Measurements from ENCODE around the gene SPIN1.
"Not testable (repeated sequence)": the region's sequence is repeated elsewhere in the genome, so short reads cannot be mapped to it uniquely, and the experiment has no call there.

SPIN1 gene

DNA sequence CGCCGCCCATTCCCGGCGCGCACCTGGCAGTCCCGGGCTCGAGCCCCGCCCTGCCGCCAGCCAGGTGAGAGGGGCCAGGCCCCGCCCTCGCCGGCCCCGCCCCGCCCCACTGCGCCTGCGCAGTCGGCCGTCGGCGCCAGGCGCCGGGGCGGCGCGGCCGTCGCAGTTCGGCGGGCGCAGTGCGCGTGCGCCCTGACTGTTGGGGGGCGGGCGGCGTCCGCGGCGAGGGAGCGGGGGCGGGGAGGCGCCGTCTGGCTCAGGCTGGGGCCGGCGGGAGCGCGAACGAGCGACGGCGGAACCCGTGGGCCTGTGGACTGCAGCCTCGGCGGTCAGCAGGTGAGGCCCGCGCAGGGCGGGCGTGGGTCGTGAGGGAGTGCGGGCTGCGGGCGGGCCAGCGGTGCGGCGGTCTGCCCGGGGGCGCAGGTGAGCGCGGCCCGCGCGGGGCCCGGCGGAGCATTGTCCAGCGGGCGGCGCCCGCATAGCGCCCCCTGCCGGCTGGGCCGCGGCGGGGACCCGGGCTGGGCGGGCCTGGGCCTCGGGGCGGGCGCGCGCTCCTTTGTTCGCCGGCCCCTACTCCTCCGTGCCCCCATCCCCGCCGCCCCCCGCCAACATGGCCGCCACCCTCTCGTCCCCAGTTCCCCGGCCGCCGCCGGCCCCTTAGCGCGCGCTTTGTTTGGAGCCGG lies at the start of gene SPIN1:
Gene SPIN1 (plus strand): TSS at position 242 of the 683 bp plus-strand sequence. CDS start 38,096 bp downstream, outside the sequence.
- DNase-seq, result peak; percentile 87

DNA sequence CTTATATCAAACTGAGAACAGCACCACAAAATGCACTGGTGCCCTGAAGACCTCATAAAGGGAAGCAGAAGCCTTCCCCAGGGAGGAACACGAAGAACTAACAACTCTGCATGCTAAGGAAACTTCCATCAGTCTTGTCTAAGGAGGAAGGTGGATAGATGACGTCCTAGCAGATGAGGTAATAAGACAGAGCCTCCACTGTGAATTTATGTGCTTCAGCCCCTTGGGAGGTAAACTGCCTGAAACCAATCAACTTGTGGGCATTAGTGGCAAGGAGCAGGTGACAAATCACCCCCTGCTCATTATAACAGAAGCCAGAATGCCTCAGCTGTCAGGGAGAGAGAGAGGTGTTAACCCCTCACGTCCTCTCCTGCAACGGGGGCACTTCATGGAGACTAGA lies 48.9 kb upstream of the SPIN1 start:
- DNase-seq, result no peak

DNA sequence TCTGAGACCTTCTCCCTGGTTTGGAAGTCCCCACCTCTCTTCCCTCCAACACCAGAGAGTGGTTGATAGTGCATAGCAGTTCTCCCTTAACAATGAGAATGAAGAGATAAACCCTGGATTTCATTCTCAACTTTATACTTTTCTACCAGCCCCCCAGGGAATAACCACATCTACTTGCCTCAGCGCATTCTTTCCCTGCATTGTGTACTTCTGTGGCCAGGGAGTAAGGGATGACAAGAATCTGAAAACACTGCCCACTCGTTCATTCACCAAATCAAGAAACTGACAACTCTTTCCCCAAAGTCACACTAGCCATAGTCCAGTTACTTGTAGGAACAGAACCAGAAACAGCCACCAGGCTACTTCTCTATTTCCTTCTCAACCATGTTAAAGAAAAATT lies 46.0 kb upstream of the SPIN1 start:
- DNase-seq, result no peak

DNA sequence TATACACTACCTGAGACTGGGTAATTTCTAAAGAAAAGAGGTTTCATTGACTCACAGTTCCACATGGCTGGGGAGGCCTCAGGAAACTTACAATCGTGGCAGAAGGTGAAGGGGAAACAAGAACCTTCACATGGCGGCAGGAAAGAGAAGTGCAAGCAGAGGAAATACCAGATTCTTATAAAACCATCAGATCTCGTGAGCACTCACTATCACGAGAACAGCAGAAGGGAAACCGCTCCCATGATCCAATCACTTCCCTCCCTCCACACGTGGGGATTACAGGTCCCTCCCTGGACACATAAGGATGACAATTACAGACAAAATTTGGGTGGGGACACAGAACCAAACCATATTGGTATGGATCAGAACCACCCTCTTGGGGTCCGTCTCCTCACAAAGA lies 44.2 kb upstream of the SPIN1 start:
- DNase-seq, result no peak

DNA sequence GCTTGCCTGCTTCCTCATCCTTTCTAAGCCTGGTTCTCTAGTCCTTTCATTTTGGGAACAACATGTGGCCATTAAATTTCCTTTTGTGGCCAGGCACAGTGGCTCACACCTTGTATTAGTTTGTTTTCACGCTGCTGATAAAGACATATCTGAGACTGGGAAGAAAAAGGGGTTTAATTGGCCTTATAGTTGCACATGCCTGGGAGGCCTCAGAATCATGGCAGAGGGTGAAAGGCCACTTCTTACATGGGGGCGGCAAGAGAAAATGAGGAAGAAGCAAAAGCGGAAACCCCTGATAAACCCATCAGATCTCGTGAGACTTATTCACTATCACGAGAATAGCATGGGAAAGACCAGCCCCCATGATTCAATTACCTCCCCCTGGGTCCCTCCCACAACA lies 37.9 kb upstream of the SPIN1 start:
- DNase-seq, result not testable (repeated sequence)

DNA sequence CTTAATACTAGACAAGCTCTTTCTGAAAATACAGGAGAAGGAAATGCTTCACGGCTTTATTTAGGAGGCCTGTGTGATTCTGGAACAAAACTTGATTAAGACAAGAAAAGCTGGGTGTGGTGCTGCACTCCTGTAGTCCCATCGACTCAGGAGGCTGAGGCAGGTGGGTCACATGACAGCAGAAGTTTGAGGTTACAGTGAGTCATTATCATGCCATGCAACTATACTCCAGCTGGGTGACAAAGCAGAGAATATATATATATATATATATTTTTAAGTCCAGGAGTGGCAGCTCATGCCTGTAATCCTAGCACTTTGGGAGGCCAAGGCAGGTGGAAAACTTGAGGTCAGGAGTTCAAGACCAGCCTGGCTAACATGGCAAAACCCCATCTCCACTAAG lies 33.1 kb upstream of the SPIN1 start:
- no peak for DNase-seq

DNA sequence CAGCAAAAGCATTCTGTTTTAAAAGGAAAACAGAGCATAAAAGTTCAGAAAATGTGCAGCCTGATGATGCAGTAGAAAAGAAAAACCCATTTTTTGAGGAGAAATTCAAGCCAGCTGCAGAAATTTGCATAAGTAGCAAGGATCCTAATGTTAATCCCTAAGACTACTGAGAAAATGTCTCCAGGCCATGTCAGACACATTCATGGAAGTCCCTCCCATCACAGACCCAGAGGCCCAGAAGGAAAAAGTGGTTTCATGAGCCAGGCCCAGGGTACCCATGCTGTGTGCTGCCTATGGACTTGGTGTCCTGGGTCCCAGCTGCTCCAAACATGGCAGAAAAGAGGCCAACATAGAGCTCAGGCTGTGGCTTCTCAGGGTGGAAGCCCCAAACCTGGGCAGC lies 31.0 kb upstream of the SPIN1 start:
- not testable (repeated sequence) for DNase-seq

DNA sequence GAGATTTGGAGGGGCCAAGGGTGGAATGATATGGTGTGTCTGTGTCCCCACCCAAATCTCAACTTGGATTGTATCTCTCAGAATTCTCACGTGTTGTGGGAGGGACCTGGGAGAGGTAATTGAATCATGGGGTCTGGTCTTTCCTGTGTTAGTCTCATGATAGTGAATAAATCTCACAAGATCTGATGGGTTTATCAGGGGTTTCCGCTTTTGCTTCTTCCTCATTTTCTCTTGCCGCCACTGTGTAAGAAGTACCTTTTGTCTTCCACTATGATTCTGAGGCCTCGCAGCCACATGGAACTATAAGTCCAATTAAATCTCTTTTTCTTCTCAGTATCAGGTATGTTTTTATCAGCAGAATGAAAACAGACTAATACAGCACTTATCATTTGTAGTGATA lies 29.5 kb upstream of the SPIN1 start:
- no peak for DNase-seq

DNA sequence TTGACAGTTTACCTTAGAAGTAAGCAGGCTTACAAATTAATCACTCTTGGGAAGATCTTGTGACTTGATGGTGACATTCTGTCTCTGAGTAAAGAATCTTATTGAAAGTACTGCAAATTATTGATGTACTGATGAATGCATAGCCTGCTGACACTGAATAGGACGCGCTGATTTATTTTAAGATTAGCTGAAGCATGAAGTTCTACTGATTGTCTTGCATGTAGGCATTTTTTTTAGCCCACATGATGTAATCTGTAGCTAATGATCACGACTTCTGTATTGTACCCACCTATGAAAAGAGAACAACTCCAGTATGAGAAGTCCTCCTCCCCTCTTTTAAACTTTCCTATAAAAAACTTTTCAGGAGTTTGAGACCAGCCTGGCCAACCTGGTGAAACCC lies 28.3 kb upstream of the SPIN1 start:
- no peak for DNase-seq

DNA sequence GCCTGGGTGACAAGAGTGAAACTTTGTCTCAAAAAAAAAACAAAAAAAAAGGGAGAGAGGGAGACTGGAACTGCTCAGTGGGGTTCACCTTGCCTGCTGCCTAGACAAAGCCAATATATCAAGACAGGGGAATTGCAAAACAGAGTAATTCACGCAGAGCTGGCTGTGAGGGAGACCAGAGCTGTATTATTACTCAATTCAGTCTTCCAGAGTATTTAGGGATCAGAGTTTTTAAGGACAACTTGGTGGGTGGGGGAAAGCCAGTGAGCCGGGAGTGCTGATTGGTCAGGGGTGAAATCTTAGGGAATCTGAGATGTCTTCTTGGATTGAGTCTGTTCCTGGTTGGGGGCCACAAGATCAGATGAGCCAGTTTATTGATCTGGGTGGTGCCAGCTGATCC lies 25.6 kb upstream of the SPIN1 start:
- DNase-seq, result no peak

DNA sequence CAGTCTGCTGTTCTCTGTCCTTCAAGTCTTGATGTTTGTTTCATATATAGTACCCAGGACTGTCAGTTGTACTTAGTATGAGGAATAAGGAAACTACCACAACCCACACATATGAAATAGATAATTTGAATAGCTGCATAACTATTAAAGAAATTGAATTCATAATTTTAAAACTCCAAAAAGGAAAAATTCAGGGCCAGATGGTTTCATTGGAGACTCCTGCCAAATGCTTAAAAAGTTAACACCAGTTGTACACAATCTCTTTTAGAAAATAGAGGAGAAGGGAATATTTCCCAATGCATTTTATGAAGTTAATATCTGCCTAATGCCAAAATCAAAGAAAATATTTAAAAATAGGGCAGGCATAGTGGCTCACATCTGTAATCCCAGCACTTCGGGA lies 24.6 kb upstream of the SPIN1 start:
- DNase-seq, result no peak

DNA sequence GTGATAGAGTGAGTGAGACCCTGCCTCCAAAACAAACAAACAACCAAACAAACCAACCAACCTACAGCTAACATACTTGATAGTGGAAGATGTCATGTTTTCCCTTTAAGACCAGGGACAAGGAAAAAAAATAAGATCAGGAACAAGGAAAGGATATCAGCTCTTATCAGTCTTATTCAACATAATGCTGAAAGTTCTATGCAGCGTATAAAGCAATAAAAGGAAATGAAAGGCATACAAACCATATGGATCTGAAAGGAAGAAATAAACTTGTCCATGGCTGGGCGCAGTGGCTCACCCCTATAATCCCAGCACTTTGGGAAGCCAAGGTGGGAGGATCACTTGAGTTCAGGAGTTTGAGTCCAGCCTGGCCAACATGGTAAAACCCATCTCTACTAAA lies 23.5 kb upstream of the SPIN1 start:
- DNase-seq, result no peak

DNA sequence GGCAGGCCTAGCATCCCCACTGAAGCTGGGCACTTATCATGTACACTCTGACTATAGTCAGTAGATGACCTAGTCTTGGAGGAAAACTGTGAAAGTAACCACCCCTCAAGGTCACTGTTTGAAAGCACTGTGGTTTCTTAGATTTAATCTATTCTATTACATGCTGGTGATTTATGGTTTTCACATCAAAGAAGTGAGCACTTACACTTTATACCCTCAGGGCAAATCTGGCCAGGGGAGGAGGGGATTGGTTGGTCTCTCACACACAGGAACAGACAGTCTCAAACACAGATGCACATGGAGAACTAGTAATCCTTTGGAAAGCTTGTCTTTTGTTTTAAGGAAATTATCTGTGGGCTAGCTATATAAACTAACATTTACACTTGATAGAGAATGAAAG lies 17.9 kb upstream of the SPIN1 start:
- DNase-seq, result no peak

DNA sequence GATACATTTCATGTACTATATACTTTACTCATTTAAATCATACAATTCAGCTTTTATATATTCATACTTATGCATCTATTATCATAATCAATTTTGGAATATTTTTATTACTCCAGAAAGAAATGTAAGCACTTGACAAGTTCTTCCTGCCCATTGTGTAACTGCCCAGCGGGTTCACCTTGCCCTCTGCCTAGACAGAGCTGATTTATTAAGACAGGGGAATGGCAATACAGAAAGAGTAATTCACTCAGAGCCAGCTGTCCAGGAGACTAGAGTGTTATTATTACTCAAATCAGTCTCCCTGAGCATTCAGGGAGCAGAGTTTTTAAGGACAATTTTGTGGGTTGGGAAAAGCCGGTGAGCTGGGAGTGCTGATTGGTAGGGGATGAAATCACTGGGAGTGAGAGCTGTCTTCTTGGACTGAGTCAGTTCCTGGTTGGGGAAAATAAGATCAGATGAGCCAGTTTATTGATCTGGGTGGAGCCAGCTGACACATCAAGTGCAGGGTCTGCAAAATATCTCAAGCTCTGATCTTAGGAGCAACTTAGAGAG lies 16.1 kb upstream of the SPIN1 start:
- DNase-seq, result no peak

DNA sequence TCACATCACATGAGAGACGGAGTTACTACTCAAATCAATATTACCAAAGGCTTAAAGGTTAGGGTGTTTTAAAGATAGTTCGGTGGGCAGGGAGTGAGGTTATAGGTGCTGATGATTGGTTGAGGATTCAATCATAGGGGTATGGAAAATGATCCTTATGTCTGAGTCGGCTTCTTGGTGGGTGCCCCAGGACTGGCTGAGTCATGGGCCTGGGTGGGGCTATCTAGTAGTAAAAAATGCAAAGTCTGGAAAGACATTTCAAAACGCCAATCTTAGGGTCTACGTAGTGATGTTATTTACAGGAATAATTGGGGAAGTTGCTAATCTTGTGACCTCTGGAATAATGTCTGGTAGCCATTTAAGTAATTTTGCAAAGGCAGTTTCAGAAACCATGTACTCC lies 15.2 kb upstream of the SPIN1 start:
- DNase-seq, result no peak

DNA sequence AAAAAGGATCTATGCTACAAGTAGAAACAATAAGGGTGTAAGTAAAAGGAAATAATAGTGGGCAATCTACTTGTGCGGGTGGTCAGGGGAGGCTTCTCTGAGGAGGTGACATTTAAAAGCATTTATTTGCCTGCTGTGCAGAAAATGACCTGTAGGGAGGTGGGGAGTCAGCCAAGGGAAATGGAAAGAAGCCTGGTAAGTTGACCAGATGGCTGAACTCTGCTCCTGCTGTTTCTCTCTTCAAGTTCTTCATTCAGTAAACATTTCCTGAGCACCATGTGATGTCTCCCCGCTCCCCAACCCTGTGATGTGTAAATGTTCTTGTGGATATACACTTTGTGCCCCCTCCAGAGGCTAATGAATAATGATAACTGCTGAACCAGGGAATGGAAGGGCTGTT lies 9.9 kb upstream of the SPIN1 start:
- no peak for DNase-seq

DNA sequence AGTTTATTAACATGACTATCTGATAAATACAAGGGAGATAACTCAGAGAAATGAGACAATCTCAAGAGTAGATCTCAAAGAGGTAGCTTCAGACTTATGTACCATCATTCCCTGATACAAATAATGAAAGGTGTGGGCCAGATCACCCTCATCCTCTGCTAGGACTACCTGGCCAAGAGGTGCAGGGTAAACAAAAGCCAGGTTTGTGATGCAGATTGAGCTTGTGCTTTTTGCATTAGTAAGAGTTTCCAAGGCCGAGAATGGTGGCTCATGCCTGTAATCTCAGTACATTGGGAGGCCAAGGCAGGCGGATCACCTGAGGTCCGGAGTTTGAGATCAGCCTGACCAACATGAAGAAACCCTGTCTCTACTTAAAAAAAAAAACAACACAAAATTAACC lies 8.9 kb upstream of the SPIN1 start:
- DNase-seq, result no peak

DNA sequence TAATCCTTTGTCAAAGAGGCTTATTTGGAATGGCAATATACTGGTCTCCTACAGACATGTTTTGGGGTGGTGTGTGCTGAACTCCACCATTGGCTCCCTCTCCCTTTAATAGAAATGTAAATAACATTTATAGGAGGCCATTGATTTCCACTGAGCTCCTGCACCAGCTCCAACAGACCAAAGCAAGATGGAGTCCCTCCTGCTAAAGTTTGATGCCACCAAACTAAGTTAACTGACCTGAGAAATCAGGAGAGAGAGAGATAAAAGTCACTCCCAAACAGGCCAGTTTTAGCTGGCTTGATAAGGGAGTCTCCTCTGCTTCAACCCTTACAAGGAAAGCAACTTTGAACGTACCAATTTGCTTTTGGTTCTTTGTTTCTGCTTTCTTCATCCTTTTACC lies 8.1 kb upstream of the SPIN1 start:
- no peak for DNase-seq

DNA sequence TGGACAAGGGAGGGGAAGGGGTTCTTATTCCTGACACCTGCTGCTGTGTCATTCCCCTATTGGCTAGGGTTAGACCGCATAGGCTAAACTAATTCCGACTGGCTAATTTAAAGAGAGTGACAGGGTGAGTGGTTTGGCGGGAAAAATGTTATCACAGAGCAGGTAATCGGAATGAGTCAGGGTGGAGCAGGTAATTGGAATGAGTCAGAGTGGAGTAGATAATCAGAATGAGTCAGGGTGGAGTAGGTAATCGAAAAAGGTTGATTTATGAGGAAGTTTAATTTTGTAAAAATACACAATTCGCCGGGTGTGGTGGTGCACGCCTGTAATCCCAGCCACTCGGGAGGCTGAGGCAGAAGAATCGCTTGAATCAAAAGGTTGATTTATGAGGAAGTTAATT lies 6.9 kb upstream of the SPIN1 start:
- DNase-seq, result not testable (repeated sequence)

DNA sequence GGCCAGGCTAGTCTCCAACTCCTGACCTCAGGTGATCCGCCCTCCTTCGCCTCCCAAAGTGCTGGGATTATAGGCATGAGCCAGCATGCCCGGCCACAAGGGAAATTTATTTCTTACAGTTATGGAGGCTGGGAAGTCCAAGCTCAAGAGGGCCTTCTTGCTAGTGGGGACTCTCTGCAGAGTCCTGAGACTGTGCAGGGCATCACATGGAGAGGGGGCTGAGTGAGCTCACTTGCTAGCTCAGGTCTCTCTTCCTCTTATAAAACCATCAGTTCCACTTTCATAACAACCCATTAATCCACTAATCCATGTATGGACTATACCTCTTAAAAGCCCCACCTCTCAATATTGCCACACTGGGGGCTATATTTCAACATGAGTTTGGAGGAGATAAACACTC lies 5.1 kb upstream of the SPIN1 start:
- DNase-seq, result no peak

DNA sequence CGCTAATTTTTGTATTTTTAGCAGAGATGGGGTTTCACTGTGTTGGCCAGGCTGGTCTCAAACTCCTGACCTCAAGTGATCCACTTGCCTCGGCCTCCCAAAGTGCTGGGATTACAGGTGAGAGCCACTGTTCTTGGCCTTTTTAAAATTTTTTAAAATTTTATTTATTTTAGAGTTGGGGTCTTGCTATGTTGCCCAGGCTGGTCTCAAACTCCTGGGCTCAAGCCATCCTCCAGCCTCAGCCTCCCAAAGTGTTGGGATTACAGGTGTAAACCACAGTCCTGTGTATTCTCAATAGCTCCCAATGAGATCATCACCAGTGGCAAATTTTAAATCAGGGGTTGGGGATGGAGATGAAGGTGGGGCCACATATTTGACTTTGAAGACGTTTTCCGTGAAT lies 2.1 kb upstream of the SPIN1 start:
- not testable (repeated sequence) for DNase-seq

DNA sequence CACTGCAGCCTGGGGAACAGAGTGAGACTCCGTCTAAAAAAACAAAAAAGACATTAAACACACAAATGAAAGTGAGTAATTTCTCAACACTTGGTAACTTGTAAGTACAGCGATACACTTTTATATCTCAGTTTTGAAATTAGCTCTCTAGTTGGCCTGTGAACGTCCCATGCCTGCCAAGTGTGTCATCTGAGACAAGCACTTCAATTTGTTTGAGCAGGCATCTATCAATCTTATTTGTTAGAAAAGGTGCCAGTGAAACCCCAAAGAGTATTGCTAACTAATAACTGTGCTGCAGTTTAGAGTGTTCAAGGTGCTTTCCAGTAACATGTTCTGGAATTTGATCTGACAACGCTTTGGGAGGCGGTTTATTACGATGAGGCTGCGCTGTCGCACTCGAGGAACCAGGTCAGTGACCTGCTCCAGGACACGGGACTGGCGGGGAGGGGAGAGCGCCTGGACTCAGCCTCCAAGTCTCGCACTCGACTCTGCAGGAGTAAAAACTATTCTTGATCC lies 1.1 kb upstream of the SPIN1 start:
- DNase-seq, result peak; percentile 37

DNA sequence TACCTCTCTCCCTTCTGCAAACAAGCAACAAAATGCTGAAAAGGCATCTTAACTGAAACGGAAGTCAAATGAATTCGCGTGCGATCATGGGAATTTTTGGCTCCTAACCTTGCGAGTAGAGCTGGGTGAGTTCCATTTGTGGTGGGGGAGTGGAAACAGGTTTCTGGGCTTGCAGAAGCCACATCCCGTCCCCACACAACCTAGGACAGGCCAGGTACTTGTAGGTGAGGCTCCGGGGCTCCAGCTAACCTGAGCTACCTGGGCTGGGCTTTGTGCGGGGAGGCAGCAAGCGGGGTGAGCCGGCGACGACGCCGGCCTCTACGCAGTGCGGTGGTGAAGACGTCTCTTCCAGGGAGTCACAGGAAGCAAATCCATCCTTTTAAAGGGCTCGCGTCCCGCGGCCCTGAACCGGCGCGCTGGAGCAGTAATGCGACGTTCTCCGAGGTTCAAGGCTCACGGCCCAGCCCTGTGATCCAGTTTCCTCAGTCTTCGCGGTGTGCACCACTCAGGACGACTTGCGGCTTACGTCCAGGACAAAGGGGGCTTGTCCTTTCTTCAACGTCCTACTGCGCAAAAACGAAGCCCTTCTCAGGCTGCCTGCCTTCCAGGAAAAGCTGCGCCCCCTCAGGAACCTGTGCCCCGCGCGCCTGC lies 567 bp upstream of the SPIN1 start:
- peak; percentile 35 for DNase-seq

DNA sequence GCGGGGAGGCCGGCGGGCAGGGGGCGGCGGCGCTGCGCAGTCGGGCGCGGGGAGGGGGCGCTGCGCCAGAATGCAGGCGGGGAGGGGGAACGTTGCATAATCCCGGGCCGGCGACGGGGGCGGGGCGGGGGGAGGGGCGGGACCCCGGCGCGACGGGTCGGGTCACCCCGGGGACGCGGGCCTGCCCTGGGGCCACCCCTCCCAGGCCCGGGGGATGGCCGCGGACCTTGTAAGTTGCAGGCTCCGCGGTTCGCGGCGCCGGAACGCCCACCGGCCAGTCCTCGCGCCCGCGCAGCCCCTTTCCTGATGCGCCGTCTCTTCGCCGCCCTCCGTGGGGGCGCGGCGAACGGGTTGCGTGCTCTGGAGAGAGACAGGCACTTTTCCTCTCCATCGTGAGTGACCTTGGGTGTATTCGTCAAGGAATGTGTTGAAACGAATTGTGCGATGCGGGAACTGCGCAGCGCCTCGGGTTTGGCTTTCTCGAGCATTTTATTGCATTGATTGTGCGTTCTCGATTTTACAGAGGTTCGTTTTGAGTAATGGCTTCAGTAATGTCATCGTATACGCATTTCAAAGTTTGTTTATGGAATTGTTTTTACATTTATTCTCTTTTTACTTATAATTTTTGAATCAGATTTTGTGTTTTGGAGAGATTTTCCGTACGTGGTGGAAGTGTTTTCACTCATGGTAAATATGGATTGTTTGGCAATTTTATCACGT lies 802 bp downstream of the SPIN1 start:
- DNase-seq, result peak; percentile 47
